Thyroid gland (tissue), 4 donors: Measurements from ENCODE around the gene CCDC85B. TPM values are rescaled to one million over a fixed set of nuclear protein-coding genes. Genes with fewer than 3 reads are reported as not detected.
A peak's percentile ranks its signal among the peaks of the same experiment; 100 is the strongest.

Experiments
- DNase-seq, 2 donors: peaks; one replicate each; pipeline ENCODE4 v3.0.0-alpha.2; 2019
- H3K27ac ChIP-seq, 3 donors: fragments of 200-600 bp; sonication (generic); 1 replicate in 2 of 3; 2 replicates in 1 of 3; pipeline ENCODE4 v1.5.1; 2016 to 2019; ENCODE audit warnings: mild to moderate bottlenecking in 1 of 3, moderate library complexity in 1 of 3
- H3K27me3 ChIP-seq: fragments of 200-600 bp; sonication (generic); one replicate; pipeline ENCODE4 v1.5.1; 2019
- H3K36me3 ChIP-seq, 2 donors: fragments of 200-600 bp; sonication (generic); one replicate each; pipeline ENCODE4 v1.5.1; 2016 to 2019
- H3K4me1 ChIP-seq, 2 donors: fragments of 200-600 bp; sonication (generic); one replicate each; pipeline ENCODE4 v1.5.1; 2017 to 2019
- H3K4me3 ChIP-seq, 3 donors: fragments of 200-600 bp; sonication (generic); replicated peaks in 1 of 3; 1 replicate in 2 of 3; 2 replicates in 1 of 3; pipeline ENCODE4 v1.5.1; 2016; ENCODE audit warnings: mild to moderate bottlenecking in 1 of 3
- H3K9me3 ChIP-seq: fragments of 200-600 bp; sonication (generic); one replicate; pipeline ENCODE4 v1.5.1; 2017
- POLR2A ChIP-seq, 2 donors: fragments of 450-650 bp; IDR thresholded peaks; one replicate each; pipeline ENCODE4 v1.6.1; 2017; ENCODE audit warnings: antibody characterized with exemption in 2 of 2, mild to moderate bottlenecking in 2 of 2, moderate library complexity in 1 of 2
- WGBS, 2 donors: methylation state at CpG; one replicate each; pipeline ENCODE4 v1.1.5; 2017; 5-methylcytosine and 5-hydroxymethylcytosine counted together
- intact Hi-C: fragments of 100-400 bp; cut with DNase I; formaldehyde crosslinking; loops from one replicate; pipeline ENCODE4 v1.15.1; 2023
- total RNA-seq, 4 donors: library from RNA; depleted of rRNA; stranded (reverse); fragments of >200 nt; gene quantifications; one replicate each; pipeline ENCODE4 v1.2.3, GENCODE V29; 2016
- TF ChIP-seq, protein P1 (sequence below), 6 experiments: fragments of 200-600 bp in 3 of 6; fragments of 450-650 bp in 3 of 6; sonication (generic) in 3 of 6; IDR thresholded peaks; one replicate each; pipeline ENCODE4 v1.5.1; 2016 to 2019; ENCODE audit warnings: antibody characterized with exemption in 6 of 6, mild to moderate bottlenecking in 2 of 6, inconsistent platforms in 1 of 6, moderate library complexity in 1 of 6

Gene CCDC85B
- total RNA-seq, 4 donors from 2014 or later = 29.8 to 73.8 (median 42.9) TPM

GRCh38 chr11:65903068-65903481 is 12.6 kb downstream of the CCDC85B start:
- no peak overlapping the region for H3K27ac ChIP-seq
- no peaks in the 10 kb centered on the region for H3K36me3 ChIP-seq
- intact Hi-C loops = no loop called here
- TF ChIP-seq POLR2A (IDR thresholded peaks at IDR 0.05) = no peak
- TF ChIP-seq, protein P1, sequence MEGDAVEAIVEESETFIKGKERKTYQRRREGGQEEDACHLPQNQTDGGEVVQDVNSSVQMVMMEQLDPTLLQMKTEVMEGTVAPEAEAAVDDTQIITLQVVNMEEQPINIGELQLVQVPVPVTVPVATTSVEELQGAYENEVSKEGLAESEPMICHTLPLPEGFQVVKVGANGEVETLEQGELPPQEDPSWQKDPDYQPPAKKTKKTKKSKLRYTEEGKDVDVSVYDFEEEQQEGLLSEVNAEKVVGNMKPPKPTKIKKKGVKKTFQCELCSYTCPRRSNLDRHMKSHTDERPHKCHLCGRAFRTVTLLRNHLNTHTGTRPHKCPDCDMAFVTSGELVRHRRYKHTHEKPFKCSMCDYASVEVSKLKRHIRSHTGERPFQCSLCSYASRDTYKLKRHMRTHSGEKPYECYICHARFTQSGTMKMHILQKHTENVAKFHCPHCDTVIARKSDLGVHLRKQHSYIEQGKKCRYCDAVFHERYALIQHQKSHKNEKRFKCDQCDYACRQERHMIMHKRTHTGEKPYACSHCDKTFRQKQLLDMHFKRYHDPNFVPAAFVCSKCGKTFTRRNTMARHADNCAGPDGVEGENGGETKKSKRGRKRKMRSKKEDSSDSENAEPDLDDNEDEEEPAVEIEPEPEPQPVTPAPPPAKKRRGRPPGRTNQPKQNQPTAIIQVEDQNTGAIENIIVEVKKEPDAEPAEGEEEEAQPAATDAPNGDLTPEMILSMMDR (IDR thresholded peaks at IDR 0.05) = no peak
- no peaks in the 10 kb centered on the region for H3K9me3 ChIP-seq
- no peak overlapping the region for H3K4me3 ChIP-seq
- WGBS, 2 donors = 14 to 50% methylated on average over 4 of the region's 5 CpGs
- no peak for DNase-seq
- H3K4me1 ChIP-seq = peaks cover 13 to 15% of the 10 kb centered on the region in 2 donors
- H3K27me3 ChIP-seq = peaks cover 9% of the 10 kb centered on the region

DNA sequence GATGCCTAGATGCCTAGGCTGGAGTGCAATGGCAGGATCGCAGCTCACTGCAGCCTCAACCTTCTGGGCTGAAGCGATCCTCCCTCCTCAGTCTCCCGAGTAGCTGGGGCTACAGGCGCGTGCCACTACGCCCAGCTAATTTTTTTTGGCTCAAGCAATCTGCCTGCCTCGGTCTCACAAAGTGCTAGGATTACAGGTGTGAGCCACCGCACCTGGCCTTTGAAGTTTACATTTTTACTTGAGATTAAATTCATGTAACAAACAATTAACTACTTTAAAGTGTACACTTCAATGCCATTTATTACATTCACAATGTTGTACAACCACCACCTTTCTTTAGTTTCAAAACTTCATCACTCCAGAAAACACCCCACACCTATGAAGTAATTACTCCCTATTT is 13.2 kb downstream of the CCDC85B start:
- Histone ChIP-seq H3K27ac (no peak overlapping the region), H3K27me3 (peaks cover 9% of the 10 kb centered on the region), H3K9me3 (no peaks in the 10 kb centered on the region), H3K36me3 (no peaks in the 10 kb centered on the region), H3K4me3 (no peak overlapping the region), H3K4me1 (peaks cover 13 to 15% of the 10 kb centered on the region in 2 donors)
- intact Hi-C loops = no loop called here
- no peak for TF ChIP-seq POLR2A (IDR thresholded peaks at IDR 0.05)
- TF ChIP-seq, protein P1 (IDR thresholded peaks at IDR 0.05) = no peak
- DNase-seq = no peak
- 83 to 84% methylated on average over 8 of the region's 8 CpGs for WGBS, 2 donors

- no peak for TF ChIP-seq POLR2A (IDR thresholded peaks at IDR 0.05)
- TF ChIP-seq, protein P1 (IDR thresholded peaks at IDR 0.05) = no peak
- no peak overlapping the region for H3K27ac ChIP-seq
- DNase-seq = no peak
- no peak overlapping the region for H3K4me3 ChIP-seq
- no peaks in the 10 kb centered on the region for H3K27me3 ChIP-seq
- intact Hi-C loops = no loop called here
- no peaks in the 10 kb centered on the region for H3K9me3 ChIP-seq
- H3K4me1 ChIP-seq = peaks cover 0 to 4% of the 10 kb centered on the region in 2 donors
- H3K36me3 ChIP-seq = no peaks in the 10 kb centered on the region
- 92% methylated on average over 5 of the region's 5 CpGs for WGBS, 2 donors
Observed at GRCh38 chr11:65906602-65907001, 16.1 kb downstream of the CCDC85B start.

DNA sequence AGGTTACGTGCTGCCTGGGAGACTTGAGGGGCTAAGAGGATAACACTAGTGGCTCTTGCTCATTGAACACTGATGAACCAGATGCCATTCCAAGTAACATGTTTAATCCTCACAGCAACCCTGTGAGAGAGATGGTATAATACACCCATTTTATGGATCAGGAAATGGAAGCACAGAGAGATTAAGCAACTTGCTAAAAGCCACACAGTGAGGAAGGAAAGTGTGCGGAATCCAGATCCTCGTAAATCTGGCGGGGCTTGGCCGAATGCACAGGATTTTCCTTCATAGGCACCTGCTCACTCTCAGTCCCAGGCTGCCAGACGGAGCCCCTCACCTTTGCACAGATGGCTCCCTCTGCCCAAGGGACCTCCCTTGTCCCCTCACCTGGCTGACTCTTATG is 17.4 kb downstream of the CCDC85B start:
- intact Hi-C loops = no loop called here
- H3K27ac ChIP-seq = no peak overlapping the region
- H3K27me3 ChIP-seq = no peaks in the 10 kb centered on the region
- TF ChIP-seq POLR2A (IDR thresholded peaks at IDR 0.05) = no peak
- TF ChIP-seq, protein P1 (IDR thresholded peaks at IDR 0.05) = no peak
- no peaks in the 10 kb centered on the region for H3K9me3 ChIP-seq
- WGBS, 2 donors = 86 to 93% methylated on average over 6 of the region's 6 CpGs
- no peaks in the 10 kb centered on the region for H3K36me3 ChIP-seq
- no peak overlapping the region for H3K4me3 ChIP-seq
- H3K4me1 ChIP-seq = peaks cover 0 to 11% of the 10 kb centered on the region in 2 donors
- no peak for DNase-seq

GRCh38 chr11:65911682-65912568 is 21.5 kb downstream of the CCDC85B start:
- WGBS, 2 donors = 20 to 21% methylated on average over 9 to 12 of the region's 14 CpGs
- Histone ChIP-seq H3K27me3 (no peaks in the 10 kb centered on the region), H3K27ac (no peak overlapping the region), H3K9me3 (no peaks in the 10 kb centered on the region), H3K4me1 (peaks cover 2 to 31% of the 10 kb centered on the region in 2 donors), H3K4me3 (no peak overlapping the region), H3K36me3 (no peaks in the 10 kb centered on the region)
- intact Hi-C loops = no loop called here
- no peak for DNase-seq
- no peak for TF ChIP-seq POLR2A (IDR thresholded peaks at IDR 0.05)
- TF ChIP-seq, protein P1 (IDR thresholded peaks at IDR 0.05) = peak in 1 of 6 experiments; percentile 16
